Coronary artery (tissue), 2 donors: ENCODE measurements around the gene NR1D2.
A peak's percentile ranks its signal among the peaks of the same experiment; 100 is the strongest.
"Not testable (repeated sequence)": the region's sequence is repeated elsewhere in the genome, so short reads cannot be mapped to it uniquely, and the experiment has no call there.

Experiments
- DNase-seq: peaks from one replicate; pipeline ENCODE4 v3.0.0-alpha.2; 2017; ENCODE audit warnings: low spot score
- H3K27ac ChIP-seq, 2 donors: fragments of 200-600 bp; sonication (generic); one replicate each; pipeline ENCODE4 v1.5.1; 2016 to 2019
- H3K4me3 ChIP-seq: fragments of 200-600 bp; sonication (generic); 2 replicates; pipeline ENCODE4 v1.5.1; 2016; ENCODE audit warnings: mild to moderate bottlenecking, moderate library complexity
- TF ChIP-seq, protein P1 (sequence below): fragments of 200-600 bp; sonication (generic); IDR thresholded peaks from one replicate; pipeline ENCODE4 v1.5.1; 2019; ENCODE audit warnings: antibody characterized with exemption

NR1D2 gene

DNA sequence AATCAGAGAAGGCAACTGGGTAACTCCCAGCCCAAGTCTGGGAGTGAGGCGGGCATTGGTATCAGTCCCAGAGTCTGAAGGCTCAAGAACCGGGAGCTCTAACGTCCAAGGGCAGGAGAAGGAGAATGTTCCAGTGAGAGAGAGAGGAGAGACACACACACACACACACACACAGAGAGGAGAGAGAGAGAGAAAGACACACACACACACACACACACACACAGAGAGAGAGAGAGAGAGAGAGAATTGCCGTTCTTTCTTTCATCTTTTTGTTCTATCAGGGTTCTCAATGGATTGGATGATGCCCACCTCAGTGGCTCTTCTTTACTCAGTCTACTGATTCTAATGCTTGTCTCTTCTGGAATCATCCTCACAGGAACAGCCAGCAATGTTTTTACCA, 57.0 kb downstream of the NR1D2 start:
- TF ChIP-seq, protein P1, sequence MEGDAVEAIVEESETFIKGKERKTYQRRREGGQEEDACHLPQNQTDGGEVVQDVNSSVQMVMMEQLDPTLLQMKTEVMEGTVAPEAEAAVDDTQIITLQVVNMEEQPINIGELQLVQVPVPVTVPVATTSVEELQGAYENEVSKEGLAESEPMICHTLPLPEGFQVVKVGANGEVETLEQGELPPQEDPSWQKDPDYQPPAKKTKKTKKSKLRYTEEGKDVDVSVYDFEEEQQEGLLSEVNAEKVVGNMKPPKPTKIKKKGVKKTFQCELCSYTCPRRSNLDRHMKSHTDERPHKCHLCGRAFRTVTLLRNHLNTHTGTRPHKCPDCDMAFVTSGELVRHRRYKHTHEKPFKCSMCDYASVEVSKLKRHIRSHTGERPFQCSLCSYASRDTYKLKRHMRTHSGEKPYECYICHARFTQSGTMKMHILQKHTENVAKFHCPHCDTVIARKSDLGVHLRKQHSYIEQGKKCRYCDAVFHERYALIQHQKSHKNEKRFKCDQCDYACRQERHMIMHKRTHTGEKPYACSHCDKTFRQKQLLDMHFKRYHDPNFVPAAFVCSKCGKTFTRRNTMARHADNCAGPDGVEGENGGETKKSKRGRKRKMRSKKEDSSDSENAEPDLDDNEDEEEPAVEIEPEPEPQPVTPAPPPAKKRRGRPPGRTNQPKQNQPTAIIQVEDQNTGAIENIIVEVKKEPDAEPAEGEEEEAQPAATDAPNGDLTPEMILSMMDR: no peak
- Histone ChIP-seq H3K4me3 (no peak overlapping the region), H3K27ac (peak overlapping the region in 1 of 2 donors; percentile 60)
- no peak for DNase-seq

DNA sequence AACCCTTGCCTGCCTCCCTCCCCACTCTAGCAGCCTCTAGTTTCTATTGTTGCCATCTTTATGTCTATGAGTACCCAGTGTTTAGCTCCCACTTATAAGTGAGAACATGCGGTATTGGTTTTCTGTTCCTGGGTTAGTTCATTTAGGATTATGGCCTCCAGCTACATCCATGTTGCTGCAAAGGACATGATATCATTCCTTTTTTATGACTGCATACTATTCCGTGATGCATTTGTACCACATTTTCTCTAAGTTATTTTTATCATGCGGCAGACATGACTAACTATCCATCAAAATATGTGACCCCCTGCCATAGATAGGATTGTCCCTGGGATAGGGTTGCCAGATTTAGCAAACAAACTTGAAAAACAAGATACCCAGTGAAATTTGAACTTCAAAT, 58.4 kb downstream of the NR1D2 start:
- no peak for DNase-seq
- no peak overlapping the region for H3K4me3 ChIP-seq
- no peak overlapping the region for H3K27ac ChIP-seq

DNA sequence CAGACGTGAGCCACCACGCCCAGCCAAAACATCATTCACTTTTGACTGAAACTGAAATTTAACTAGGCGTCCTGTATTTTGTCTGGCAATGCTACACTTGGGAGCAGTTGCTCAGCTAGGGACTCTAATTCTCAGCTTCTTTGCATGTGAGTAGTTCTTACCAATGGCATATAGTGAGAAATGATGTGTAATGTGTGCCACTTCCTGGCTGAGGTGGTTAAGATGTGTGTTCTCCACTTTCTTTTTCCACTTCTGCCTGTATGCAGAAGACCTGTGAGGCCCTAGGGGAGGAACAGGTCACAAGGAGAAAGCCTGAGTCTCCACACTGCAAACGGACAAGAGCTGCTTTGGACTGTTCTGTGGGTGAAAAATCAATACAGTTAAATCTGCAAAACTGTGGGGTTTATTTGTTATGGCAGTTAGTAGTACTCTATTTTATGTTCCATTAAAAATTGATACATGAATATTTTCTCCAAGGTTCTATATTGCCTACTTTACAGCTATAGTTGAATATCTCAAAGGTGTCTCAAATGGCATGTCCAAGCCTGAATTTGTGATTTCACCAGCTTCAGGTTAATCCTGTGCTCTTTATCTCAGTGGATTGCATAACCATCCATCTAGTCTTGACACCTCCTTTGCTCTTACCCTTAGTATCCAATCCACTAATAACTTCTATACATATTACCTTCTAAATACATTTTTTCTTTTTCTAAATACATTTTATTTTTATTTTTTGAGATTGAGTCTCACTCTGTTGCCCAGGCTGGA, 59.3 kb downstream of the NR1D2 start:
- TF ChIP-seq, protein P1: no peak
- DNase-seq: no peak
- no peak overlapping the region for H3K4me3 ChIP-seq
- H3K27ac ChIP-seq: no peak overlapping the region

More for the DNA sequence above, 58.4 kb downstream of the NR1D2 start:
- TF ChIP-seq, protein P1: no peak

DNA sequence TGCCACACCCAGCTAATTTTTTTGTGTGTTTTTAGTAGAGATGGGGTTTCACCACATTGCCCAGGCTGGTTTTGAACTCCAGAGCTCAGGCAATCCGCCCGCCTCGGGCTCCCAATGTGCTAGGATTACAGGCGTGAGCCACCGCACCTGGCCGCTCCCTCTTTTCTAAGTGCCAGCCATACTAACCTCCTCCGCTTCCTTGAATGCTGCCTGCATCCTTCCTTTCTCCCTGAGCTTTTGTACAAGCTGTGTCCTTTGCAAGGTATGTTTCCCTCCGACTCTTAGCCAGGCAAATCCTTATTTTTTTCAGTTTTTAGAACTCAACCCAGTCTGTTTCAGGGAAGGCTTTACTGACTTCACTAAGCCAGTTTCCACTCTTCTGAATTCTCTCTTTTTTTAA, 60.6 kb downstream of the NR1D2 start:
- H3K4me3 ChIP-seq: no peak overlapping the region
- H3K27ac ChIP-seq: no peak overlapping the region
- no peak for DNase-seq
- TF ChIP-seq, protein P1: no peak

DNA sequence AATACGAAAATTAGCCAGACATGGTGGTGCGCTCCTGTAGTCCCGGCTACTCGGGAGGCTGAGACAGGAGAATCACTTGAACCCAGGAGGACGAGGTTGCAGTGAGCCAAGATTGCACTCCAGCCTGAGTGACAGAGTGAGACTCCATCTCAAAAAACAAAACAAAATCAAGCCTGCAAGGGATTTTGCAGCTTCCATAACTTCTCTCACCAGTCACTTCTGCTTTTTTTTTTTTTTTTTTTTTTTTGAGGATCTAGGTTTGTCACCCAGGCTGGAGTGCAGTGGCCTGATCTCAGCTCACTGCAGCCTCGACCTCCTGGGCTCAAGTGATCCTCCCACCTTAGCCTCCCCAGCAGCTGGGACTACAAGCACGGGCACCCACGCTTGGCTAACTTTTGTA, 65.7 kb downstream of the NR1D2 start:
- not testable (repeated sequence) for H3K27ac ChIP-seq, H3K4me3 ChIP-seq, DNase-seq

DNA sequence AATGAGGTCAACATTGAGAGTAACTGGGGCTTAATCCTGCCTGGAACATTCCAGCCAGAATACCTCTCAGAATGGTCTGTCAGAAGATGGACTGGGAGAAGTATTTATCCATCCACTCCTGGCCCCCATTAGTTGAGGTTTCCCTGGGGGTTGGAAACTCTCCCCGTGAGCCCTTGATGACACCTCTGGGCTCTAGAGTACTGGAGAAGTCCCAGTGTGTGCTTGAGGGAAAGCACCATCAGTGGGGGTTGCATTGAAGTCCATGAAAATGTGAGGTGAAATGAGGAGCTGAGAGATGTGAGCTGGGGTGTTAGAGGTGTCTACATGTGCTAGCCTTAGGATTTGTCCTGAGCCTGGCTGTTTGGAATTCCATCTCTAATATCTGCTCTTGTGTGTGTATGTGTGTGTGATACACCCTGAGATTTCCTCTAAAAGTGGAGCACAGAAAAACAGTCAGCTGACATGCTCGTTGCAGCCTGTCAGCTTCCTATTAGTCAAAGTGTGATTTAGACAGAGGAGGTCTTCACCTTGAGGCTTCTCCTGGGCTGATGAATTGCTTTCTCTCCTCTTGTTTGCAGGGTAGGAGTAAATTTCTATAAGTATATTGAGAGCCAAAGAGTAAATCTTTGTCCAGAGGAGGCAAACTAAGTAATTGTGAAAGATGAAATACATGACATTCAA, 67.6 kb downstream of the NR1D2 start:
- TF ChIP-seq, protein P1: no peak
- no peak overlapping the region for H3K27ac ChIP-seq
- no peak for DNase-seq
- no peak overlapping the region for H3K4me3 ChIP-seq

DNA sequence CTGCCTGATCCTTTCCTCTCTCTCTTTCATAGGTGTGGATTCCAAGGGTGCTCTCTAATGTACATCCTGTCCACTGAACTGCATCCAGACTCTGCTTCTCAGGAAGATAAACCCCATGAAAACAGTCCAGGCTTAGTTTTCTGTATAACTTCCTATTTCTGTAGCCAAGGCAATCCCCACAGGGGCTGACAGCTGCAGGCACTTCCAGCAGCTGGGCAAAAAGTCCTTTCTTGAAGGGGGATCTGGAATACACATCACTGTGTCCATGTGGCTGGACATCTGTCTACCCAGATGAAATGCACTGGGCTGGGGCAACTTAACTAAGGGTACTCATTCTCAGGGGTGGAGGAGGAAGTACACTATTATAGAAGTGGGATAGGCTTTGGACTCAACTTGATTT, 72.2 kb downstream of the NR1D2 start:
- no peak overlapping the region for H3K4me3 ChIP-seq
- H3K27ac ChIP-seq: no peak overlapping the region
- DNase-seq: no peak
- TF ChIP-seq, protein P1: no peak
